Subcutaneous abdominal adipose tissue (tissue), 5 donors: ENCODE data around the gene KAZN.

Source experiments
- H3K27ac ChIP-seq: one replicate; pipeline ENCODE4 v1.7.0; 2013; ENCODE audit warnings: low read depth, mild to moderate bottlenecking, inconsistent platforms, low read length, moderate library complexity
- H3K27me3 ChIP-seq, 5 donors: one replicate each; pipeline ENCODE4 v1.7.0; 2013; ENCODE audit warnings: low read length in 5 of 5, inconsistent platforms in 1 of 5; ENCODE audit not compliant: control insufficient read depth in 5 of 5, insufficient read depth in 4 of 5
- H3K36me3 ChIP-seq, 5 donors: one replicate each; pipeline ENCODE4 v1.7.0; 2013; ENCODE audit warnings: low read length in 5 of 5; ENCODE audit not compliant: control insufficient read depth in 5 of 5, insufficient read depth in 5 of 5
- H3K4me1 ChIP-seq, 5 donors: one replicate each; pipeline ENCODE4 v1.7.0; 2013; ENCODE audit warnings: low read length in 5 of 5, mild to moderate bottlenecking in 3 of 5, moderate library complexity in 1 of 5; ENCODE audit not compliant: control insufficient read depth in 5 of 5, insufficient read depth in 5 of 5
- H3K4me3 ChIP-seq, 5 donors: one replicate each; pipeline ENCODE4 v1.7.0; 2013; ENCODE audit warnings: low read length in 5 of 5, low read depth in 1 of 5
- H3K9ac ChIP-seq, 5 donors: one replicate each; pipeline ENCODE4 v1.7.0; 2013; ENCODE audit warnings: low read length in 5 of 5, mild to moderate bottlenecking in 4 of 5, moderate library complexity in 3 of 5
- H3K9me3 ChIP-seq, 5 donors: one replicate each; pipeline ENCODE4 v1.7.0; 2013; ENCODE audit warnings: low read length in 5 of 5; ENCODE audit not compliant: control insufficient read depth in 5 of 5
- donor health status: healthy.
- donor health status: healthy.
- donor health status: healthy.
- donor health status: healthy.
- donor health status: healthy.

KAZN gene

DNA sequence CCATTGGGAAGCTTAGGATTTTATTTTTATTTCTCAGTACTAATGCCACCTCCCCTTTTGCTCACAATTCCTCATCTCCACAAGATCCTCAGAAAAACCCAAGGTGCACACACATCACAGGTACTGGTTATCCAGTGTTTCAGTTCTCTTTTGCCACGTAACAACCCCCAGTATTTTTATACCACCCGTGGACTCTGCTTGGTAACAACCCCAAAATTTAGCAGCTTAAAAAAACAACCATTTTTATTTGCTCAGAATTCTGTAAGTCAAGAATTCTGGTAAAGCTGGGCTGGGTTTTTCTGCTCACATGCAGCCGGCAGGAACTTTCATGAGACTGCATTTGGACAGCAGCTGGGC, 180.0 kb downstream of the KAZN start:
- H3K27me3 ChIP-seq, result no peaks in the 10 kb centered on the region

DNA sequence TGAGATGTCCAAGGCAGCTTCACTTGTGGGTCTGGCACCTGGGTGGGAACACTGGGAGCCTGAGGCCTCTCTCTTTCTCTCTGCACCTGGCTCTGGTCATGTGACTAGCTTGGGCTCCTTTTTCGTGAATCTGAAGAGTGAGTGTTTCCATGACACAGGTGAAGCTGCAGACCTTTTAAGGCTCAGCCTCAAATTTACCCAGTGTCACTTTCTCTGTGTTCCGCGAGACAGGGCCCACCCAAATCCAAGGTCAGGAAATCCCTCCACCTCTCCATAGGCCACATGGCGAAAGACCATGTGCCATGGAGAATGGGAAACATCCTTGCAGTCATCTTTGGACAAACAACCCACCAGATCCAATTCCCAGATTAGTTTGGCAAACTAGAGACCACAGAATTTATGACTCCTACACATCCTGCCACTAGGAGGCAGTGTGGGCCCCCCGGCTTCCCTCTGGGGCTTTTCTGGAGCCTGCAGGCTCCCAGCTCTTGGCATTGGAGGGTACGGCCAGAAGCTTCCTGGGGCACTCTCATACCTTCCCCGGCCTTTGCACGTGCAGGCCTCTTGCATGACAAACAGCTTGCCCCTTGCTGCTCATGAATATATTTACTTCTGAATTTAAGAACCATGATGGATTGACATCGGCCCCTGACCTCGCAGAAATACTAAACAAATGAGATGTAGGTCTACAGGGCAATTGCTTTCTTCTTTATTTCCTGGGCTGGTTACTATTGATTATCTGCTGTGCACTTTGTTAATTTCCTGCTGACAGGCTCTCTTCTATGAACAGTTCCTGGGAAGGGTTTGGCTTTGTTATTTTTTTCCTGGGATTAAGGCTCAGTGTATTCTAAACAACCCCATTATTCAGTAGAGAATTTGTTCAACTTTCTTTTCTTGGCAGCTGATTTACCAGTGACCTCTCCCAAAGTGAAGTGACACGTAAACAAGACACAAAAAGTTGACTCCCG, 180.7 kb downstream of the KAZN start:
- Histone ChIP-seq H3K9me3 (no peaks in the 10 kb centered on the region), H3K27ac (no peak overlapping the region), H3K27me3 (no peaks in the 10 kb centered on the region), H3K4me3 (no peak overlapping the region), H3K36me3 (no peaks in the 10 kb centered on the region), H3K9ac (no peak overlapping the region), H3K4me1 (no peaks in the 10 kb centered on the region)

More for the DNA sequence above, 180.0 kb downstream of the KAZN start:
- no peak overlapping the region for H3K27ac ChIP-seq
- no peak overlapping the region for H3K9ac ChIP-seq
- H3K9me3 ChIP-seq, result no peaks in the 10 kb centered on the region
- H3K4me1 ChIP-seq, result no peaks in the 10 kb centered on the region
- H3K4me3 ChIP-seq, result no peak overlapping the region
- H3K36me3 ChIP-seq, result no peaks in the 10 kb centered on the region

DNA sequence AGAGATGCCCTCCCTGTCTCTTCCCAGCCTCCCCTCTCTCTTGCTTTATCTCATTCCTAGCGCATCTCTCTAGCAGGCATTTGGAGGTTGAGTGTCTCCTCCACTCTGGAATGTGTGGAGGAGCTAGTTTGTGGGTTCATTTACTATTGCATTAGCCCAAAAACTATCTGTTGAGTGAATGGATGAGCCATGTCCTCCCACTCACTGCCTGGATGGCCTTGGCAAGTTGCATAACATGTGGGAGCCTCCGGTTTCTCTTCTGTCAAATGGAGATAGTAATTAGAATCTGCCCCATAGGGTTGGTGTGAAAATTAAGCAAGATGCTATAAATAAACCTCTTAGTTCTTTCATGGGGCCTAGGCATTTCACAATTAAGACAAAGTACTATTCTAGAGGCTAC, 181.8 kb downstream of the KAZN start:
- no peaks in the 10 kb centered on the region for H3K9me3 ChIP-seq
- no peak overlapping the region for H3K27ac ChIP-seq
- no peaks in the 10 kb centered on the region for H3K4me1 ChIP-seq
- H3K27me3 ChIP-seq, result no peaks in the 10 kb centered on the region
- no peak overlapping the region for H3K9ac ChIP-seq
- no peak overlapping the region for H3K4me3 ChIP-seq
- no peaks in the 10 kb centered on the region for H3K36me3 ChIP-seq

DNA sequence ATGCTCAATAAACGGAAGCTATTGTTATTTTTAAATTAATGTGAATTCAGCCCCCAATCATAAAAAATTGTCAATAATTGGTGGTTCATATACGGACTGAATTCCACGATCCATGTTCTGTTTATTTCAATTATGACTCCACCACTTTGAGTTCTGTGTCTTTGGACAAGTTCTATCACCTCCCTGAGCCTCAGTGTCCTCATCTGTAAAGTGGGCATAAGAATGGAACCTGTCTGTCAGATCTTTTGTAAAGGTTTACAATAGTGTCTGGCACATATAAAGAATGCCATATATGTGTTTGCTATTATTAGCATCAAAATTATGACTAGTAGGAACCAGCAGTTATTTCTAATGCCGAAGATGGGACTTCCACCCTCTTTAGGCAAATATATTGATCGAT, 183.3 kb downstream of the KAZN start:
- Histone ChIP-seq H3K27me3 (no peaks in the 10 kb centered on the region), H3K9me3 (no peaks in the 10 kb centered on the region), H3K4me3 (no peak overlapping the region), H3K9ac (no peak overlapping the region), H3K4me1 (no peaks in the 10 kb centered on the region), H3K27ac (no peak overlapping the region), H3K36me3 (no peaks in the 10 kb centered on the region)

DNA sequence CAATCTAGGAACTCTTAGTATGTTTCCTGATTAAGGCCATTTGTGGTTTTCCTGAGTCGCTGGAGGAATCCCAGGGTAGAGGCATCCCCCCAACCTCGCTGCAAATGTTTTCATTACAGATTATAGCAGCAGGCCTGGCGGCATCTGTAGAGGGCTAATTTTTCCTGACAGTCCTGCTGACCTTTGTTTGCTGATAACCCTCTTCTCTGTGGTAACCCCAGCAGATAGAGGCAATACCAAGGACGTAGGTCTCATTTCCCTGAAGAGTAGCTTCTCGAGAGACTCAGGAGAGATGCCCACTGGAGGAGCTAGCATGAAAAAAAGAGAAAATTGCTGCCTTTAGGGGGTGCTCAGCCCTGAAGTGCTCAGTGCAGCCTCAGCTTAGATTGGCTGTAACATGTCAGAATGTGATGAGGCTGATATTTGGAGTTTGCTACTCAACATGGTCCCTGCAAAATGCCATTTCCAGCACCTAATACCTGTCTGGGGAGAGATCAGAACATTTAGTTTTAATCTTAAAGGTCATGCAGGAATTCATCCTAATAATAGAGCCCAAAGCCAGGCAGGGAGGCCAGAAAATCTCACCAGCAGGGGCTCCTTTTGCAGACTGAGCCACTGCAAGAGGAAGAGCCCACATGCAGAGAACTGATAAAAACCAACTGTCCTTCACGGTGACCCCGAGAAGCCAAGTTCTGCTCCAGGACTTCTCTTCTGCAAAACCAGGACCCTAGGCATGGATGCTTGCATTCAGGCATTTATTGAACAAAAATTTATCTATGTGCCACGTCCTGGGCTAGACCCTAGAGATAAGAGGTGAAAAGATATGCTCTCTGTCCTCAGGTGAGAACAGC, 184.5 kb downstream of the KAZN start:
- Histone ChIP-seq H3K27me3 (no peaks in the 10 kb centered on the region), H3K27ac (no peak overlapping the region), H3K36me3 (no peaks in the 10 kb centered on the region), H3K4me1 (no peaks in the 10 kb centered on the region), H3K9ac (no peak overlapping the region), H3K4me3 (no peak overlapping the region), H3K9me3 (no peaks in the 10 kb centered on the region)

DNA sequence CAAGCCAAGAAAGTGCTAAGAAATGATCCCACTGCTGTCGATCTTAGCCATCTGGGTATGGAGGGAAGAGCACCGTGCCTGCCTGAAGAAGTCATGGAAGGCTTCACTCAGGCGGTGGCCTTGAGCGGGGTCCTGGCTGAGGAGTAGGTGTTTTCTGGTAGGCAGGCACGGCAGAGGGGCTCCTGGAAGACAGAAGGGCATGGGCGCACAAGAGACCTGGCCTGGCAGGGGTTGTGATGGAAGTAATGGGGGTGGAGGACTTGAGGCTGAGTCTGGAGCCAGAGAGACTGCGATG, 185.1 kb downstream of the KAZN start:
- H3K9ac ChIP-seq, result no peak overlapping the region
- H3K4me3 ChIP-seq, result no peak overlapping the region
- H3K36me3 ChIP-seq, result no peaks in the 10 kb centered on the region
- no peak overlapping the region for H3K27ac ChIP-seq
- H3K27me3 ChIP-seq, result no peaks in the 10 kb centered on the region
- H3K4me1 ChIP-seq, result no peaks in the 10 kb centered on the region
- H3K9me3 ChIP-seq, result no peaks in the 10 kb centered on the region

DNA sequence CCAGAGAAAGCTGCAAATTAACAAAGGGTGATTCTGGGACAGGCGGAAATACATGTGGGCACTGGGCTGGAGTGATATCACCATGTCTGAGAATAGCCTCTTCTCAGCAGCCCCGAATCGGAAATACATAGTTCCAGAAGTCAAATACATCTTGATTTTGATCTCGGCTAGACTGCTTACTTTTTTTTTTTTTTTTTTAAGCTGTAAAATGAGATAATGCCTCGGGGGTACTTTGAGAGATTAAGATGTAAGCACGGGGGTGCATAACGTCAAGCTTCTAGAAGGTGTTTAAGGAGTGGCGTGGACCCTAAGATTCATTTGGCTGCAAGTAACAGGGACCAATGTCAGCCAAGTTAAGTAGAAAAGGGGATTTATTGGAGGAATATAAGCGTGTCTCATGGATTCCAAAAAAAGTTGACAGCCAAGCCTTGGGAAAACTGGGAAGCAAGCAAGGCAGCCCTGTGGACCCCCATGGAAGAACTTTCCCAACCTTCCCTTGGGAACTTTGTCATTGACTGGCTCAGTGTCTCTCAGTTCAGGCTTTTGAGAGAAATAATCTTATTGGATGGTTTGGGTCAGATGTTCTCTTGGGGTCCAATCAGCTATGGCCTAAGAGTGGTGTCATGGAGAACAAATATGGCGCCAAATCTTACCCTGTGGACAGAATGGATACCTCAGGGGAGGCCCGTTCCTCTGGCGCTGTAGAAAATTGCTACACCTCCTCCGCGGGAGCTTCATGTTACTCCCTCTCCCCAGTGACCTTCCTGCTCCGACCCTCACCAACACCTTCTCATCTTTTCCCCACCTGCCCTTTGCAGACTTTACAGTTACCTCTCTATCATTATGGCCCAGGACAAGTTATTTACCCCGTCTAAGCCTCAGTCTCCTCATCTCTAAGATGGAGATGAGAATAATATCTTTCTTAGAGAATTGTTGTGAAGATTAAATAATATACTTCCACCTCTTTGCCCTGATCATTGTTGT, 186.6 kb downstream of the KAZN start:
- H3K9ac ChIP-seq, result no peak overlapping the region
- H3K27me3 ChIP-seq, result peaks cover 0 to 5% (median 0%) of the 10 kb centered on the region in 5 donors
- no peaks in the 10 kb centered on the region for H3K4me1 ChIP-seq
- no peaks in the 10 kb centered on the region for H3K36me3 ChIP-seq
- no peak overlapping the region for H3K4me3 ChIP-seq
- no peak overlapping the region for H3K27ac ChIP-seq
- H3K9me3 ChIP-seq, result no peaks in the 10 kb centered on the region

DNA sequence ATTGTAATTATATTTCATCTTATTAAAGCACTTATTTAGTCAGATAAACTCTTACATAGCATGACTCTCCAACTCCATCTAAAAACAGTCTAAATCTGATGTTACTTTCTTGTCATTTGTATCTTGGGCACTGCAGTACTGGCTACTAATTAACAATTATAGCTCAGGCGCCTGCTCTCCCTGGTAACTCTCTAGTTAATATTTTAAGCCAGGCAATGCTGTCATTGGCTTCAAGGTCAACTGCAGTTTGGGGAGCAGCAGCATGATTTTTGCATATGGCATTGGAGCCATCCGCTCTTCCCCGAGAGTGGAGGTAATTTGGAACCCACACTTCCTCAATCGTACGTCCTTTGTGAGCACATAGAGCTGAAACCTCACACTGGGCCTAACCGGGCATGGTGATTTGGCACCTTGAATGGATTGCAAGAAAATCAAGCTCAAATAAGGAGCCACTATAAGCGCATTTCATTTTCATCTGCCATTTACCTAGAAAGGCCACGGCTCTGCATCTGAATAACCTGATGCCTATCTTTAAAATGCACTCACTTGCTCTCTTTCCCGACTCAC, 187.7 kb downstream of the KAZN start:
- Histone ChIP-seq H3K4me1 (no peaks in the 10 kb centered on the region), H3K9ac (no peak overlapping the region), H3K27me3 (peaks cover 0 to 5% (median 0%) of the 10 kb centered on the region in 5 donors), H3K4me3 (no peak overlapping the region), H3K36me3 (no peaks in the 10 kb centered on the region), H3K9me3 (no peaks in the 10 kb centered on the region), H3K27ac (no peak overlapping the region)

DNA sequence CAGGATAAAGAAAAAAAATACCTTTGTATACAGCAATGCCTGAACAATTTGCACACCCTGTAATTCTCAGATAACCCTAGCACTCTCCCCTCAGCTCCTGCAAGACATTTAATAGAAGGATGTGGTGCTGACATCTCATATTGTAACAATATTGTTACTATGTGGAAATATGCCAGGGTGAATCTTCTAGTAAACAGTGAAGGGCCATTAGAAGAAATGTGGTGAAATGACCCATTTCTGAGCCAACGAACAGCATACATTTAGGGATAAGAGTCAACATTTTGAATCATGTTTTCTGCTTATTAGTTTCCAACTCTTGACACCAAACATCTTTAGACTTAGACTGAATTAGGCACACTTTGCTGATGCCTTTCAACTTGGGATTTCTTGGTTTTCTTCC, 188.2 kb downstream of the KAZN start:
- Histone ChIP-seq H3K4me1 (no peaks in the 10 kb centered on the region), H3K27ac (no peak overlapping the region), H3K9ac (no peak overlapping the region)

More for the DNA sequence above, 188.2 kb downstream of the KAZN start:
- no peak overlapping the region for H3K4me3 ChIP-seq
- H3K27me3 ChIP-seq, result peaks cover 0 to 5% (median 0%) of the 10 kb centered on the region in 5 donors
- H3K9me3 ChIP-seq, result no peaks in the 10 kb centered on the region
- H3K36me3 ChIP-seq, result no peaks in the 10 kb centered on the region
